NCI-H1436 (cell line): Measurements from ENCODE around the gene EXOC3L4.
A peak's percentile ranks its signal among the peaks of the same experiment; 100 is the strongest.

ENCODE experiments used
- DNase-seq: peaks from one replicate; lab custom pipeline; 2025; lab: John Stamatoyannopoulos, UW

EXOC3L4 gene

DNA sequence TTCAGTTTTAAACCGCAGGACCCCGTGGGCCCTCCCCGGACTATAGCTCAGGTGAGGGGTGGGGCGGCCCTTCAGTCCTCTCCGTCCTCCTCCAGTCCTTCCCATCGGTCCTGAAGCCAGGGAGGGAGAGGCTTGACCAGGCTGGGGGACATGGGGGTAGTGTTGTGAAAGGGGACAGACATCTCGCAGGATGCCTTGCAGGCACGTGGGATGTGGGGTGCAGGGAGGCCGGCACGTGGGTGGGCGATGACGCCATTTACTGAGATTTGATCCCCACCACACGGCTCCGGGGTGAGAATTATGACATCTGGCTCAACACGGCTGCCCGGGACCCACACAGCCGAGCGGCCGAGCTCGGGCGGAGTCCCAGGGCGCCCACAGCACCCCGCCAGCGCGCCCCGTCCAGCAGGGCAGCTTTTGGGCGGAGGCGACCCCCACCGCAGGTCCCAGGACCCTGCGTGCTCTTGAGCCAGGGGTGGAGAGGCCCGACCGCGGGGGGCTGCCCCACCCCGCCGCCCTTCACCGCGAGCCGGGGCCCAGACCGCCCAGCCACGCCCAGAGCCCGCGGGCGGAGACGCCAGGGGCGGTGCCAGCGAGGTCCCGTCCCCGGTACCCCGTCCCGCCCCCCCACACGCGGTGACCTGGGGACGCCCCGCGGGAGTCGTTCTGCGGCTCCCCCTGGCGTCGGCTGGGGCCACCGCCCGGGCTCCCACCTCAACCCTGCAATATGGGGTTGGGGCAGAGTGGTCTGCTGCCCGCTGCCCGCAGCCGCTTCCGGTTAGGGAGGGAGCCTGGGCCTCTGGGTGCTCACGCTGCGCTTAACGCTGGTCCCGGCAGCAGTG is 3.3 kb upstream of the EXOC3L4 start:
- DNase-seq: peak; percentile 67

DNA sequence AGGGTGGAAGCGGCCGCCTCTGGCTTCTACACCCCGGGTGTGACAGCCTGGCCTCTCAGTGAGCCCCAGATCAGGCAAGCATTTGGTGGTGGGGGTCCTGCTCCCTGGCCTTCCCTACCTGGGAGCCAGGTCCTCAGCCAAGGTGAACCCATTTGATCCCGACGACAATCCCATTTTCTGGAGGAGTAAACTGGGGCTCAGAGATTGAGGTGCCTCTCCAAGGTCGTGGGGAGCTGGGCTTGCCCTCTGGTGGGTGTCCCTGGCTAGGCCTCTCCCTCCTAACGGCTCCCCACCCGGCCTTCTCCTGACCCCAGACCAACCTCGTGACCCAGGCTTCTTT is 2.7 kb upstream of the EXOC3L4 start:
- no peak for DNase-seq

DNA sequence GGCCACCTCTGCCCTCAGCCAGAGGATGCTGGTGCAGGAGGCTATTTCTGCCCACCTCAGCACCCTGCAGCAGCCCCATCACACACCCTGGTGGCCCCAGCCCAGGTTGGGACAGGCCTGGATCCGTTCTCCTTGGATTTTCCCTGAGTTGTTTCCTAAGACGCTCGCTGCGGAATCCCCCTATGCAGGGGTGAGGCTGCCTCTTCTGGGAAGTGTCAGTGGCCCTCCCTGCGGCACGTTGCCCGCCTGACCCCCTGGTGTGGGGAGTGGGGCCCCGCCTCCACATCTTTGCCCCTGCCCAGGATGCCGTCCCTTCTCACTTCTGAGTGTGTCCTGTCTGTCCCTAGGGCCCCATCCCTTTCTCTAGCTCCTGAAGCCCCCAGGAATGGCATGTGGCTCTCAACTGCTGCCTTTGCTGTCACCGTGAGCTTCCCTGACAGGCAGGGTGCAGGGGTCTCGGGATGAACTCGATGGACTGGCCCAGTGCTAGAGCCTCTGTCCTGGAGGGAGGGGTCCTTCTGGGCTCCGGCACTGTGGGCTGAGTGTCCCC is 594 bp upstream of the EXOC3L4 start:
- DNase-seq: no peak

DNA sequence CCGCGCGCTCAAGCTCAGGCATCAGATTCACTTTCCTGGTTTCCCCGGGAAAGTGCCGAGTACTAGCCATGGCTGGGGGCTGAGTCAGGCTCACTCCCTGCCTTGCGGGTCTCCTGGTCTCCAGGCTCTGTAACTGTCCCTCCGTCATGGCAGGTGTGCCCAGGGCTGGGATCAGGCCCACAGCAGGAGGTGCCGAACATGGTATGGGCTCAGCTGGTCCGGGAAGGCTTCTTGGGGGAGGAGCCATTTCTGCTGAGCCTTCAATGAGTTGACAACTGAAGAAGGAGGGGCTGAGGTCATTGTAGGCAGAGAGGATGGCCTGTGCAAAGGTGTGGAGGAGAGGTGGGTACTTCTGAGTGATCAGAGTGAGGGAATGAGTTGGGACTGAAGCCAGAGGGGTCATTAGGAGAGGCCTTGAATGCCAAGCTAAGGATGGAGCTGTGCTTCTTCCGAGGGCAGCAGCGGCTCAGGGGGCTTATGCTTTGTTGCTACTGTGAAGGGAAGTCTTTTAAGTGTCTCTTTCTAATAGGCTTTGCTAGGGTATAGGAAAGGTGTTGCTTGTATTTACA is 769 bp downstream of the EXOC3L4 start:
- DNase-seq: no peak

DNA sequence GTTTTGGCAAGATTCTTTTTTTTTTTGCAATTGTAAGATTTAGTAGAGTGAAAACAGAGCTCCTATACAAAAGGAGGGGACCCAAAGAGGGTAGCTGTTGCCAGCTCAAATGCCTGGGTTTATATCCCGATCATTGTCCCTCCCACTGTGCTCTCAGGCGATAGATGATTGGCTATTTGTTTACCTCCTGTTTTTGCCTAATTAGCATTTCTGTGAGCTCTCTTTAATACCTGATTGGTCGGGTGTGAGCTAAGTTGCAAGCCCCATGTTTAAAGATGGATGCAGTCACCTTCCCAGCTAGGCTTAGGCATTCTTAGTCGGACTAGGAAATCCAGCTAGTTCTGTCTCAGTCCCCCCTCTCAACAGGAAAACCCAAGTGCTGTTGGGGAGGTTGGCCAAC is 1.9 kb downstream of the EXOC3L4 start:
- DNase-seq: no peak

DNA sequence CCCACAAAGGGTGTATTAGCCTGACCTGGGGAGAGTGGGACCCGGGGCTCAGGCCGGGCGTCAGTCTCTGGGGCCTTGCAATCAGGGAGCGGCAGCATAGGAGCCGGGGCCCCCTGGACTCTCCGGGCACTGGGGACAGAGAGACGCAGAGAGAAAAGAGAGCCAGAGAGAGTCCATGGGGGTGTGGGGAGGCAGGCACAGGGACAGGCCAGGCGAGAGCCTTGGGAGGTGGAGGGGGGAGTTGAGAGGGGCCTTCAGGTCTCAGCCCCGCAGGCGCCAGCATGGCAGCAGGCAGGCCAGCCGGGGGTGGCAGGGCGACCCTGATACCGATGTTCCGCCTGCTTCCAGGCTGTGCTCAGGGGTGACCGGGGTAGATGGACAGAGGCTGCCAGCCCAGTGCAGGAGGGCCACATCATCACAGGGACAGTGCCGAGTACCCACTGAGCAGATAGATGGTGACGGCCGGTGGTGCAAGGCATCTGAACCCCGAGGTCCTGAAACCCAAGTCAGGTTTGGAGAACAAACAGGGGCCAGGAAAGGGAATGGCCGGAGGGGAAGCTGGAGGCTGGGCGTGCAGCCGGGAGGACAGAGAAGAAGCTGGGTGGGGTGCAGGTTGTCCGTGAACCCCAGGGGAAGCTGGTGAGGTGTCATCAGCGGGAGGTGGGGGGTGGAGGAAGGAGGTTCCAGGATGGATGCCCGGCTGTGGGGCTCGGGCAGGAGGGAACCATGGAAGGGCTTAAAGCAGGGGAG is 2.9 kb downstream of the EXOC3L4 start:
- DNase-seq: no peak

DNA sequence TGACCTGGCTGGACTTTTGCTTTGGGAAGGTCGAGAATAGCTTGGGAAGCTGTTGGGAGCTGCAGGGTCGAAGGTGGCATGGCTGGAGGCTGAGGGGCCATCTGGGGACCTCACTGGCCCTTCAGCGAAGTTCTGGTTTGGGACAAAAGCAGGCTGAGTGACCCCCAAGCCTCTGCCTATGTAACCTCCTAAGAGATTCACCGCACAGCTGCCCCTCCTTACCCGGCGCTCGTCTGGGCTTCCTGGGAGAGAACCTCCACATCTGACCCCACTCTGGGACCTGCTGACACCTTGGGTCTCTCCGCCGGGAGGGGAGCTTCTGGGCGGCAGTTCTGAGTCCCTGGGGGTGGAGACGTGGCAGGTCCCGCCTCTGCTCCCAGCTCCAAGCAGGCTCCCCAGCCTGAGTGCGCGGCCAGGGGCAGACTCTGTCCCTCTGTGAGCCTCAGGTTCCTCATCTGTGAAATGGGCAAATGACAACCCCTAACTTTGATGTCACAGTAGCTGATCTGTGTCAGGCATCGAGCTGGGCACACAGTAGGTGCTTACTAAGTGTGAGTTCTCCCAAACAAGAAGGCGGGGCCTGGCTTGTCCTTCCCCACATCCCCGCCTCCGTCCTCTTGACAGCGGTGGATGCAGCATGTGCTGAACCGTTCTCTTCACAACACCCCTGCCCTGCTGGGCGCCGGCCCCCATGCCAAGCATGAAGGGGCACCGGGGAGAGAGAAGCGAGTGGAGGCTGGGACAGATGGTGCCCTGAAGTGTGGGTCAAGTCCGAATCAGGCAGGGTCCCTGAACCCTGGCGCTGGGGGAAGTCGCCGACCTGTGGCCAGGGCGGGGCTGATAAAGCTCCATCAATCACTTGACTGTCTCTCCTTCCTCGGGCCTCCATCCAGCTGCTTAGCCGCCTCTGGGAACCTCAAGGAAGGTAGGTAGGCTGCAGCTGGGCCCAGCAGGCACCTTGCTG is 3.8 kb downstream of the EXOC3L4 start:
- DNase-seq: no peak

DNA sequence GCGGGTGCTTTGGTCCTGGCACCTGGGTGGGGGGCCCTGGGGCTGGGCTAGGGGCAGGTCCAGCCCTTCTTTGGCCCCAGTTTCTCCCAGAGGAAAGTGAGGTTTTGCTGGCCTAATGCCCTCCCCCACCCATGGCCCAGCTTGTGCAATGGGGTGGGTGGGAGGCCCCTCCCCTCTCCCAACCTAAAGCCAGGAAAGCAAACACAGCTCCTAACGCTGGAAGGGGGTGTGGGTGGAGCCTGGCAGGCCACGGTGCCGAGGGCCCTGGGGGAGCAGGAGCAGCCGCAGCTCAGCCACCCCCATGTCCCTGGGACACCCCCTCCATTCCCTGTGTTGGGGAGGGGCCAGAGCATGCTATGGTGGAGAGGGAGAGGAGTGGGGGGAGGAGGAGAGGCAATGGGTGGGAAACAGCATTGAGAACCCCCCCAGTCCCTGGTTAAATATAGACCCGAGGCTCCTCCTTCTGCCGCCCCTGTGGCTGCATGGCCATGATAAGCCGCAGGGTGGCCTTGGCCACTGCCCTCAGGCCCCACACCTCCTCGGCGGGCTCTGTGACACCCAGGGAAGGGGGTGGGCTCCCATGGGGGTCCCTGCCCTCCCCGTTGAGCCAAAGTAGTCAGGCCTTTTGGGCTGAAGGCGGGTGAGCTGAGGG is 4.7 kb downstream of the EXOC3L4 start:
- DNase-seq: no peak

DNA sequence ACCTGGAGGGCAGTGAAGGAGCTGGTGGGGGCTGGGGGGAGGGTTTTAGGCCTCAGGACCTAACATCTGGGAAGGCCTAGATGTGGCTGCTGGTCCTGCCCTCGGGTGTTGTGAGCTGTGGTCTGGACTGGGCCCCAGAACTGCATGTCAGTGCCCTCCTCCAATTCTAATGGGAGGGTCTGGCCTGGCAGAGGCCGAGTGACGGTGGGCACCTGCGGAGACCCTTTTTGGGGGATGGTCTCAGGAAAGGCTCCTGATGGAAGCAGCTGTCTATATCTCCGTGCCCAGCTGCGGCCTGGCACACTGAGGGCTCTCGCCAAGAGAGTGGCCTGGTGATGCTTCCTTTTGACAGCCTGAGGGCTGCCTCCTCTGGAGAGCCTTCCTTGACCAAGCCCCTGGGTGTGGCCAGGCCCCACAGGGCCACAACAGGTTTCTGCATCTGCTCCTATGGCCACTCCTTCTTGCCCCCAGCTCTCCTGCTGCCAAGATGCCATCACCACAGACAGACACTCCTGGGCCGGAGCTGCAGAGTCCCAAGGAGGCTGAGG is 5.3 kb downstream of the EXOC3L4 start:
- DNase-seq: no peak

DNA sequence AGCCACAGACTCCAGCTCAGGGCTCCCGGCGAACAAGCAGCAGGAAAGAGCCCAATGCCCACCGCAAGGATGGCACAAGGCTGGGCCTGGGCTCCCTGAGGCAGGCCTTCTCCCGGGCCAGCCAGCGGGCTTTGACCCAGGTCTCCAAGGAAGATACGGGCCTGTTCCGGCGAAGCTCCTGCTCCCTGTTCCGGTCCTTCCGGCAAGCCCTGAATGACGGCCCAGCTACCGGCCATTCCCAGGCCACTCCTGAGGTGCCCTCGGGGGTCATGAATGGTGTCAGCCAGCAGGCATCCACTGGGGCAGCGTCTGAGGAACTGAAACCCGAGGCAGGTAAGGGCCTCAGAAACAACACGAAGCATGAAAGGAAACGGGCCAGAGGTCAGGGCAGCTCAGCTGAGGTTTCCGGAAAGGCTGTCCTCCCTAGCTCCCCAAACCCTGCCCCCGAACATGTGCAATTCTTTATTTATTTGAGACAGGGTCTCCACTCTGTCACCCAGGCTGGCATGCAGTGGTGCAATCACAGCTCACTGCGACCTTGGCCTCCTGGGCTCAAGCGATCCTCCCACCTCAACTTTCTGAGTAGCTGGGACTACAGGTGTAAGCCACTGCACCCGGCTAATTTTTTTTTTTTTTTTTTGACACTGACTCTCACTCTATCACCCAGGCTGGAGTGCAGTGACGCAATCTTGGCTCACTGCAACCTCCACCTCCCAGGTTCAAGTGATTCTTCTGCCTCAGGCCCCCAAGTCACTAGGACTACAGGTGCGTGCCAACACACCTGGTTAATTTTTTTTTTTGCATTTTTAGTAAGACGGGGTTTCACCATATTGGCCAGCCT is 6.0 kb downstream of the EXOC3L4 start:
- DNase-seq: no peak

DNA sequence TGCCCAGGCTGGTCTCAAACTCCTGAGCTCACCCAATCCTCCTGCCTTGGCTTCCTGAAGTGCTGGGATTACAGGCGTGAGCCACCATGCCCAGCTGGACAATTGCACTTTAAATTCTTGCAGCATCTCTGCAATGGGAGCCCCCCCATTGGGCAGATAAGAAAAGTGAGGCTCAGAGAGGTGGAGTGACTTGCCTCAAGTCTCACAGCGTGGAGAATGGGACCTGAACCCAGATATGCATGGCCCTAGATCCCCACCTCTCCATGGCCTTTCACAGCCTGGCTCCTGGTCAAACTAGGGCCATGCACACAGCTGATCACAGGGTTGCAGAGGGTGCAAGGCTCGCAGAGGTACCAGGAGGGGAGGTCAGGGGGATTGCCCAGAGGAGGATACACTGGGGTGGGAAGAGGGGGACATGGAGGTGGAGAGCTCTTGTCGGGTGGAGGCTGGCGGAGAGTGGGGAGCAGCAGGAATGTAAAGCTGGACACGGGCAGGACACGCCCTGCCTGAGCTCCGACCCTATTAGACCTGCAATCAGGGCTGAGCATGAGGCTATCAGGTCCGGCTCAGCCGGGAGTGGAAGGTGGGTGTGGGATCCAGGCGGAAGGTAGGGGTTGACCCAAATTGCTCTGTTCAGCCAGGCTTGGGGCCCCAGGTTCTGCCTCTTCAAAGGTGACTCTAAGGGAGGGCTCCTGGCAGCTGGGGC is 6.9 kb downstream of the EXOC3L4 start:
- DNase-seq: no peak

DNA sequence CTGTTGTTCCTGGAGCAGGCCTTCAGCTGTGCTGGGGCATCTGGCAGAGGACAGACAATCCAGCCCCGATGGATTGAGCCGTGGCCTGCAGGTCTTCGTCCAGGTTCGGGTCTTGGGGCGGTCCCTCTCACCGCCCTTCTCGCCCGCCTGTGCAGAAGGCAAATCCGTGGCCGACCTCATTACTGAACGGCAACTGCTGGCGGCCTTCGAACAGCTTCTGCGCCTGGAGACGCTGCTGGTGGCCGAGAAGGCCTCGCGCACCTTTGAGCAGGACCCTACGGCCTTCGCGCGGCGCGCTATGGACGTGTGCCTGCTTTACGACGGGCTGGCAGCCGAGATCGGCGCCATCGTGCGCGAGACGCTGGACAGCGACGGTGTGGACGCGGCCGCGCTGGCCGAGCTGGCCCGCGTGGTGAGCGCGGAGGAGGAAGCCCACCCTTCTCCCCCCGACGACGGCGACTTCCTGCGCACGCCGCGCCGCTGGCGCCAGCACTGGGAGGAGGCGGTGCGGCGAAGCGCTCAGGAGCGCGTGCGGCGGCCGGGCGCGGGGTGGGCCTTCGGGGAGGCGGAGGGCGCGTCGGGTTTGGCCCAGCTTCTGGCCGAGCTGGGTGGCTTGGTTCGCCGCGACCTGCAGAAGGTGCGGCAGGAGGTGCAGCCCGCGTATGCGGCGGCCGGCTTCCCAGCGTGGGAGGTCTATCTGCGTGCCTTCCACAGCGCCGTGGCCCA is 7.6 kb downstream of the EXOC3L4 start:
- no peak for DNase-seq

DNA sequence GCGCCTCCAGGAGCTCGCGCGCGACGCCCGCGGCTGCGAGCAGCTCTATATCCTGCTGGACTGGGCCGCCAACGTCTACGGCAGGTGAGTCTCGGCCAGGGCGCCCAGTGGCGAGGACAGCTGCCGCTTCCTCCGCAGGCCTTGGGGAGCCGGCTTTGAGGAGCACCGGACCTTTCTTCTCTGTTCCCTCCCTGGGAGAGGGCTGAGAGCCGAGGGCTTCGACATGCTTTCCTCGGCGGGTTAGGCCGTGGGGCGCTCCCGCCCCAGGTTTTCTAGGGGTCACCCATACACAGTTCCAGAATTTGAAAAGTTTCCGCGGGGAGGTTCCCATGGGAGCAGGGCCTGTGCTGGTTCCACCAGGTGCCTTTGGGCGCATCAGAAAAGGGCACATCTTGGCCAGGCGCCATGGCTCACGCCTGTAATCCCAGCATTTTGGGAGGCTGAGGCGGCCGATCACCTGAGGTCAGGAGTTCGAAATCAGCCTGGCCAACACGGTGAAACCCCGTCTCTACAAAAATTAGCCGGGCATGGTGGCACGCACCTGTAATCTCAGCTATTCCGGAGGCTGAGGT is 8.2 kb downstream of the EXOC3L4 start:
- DNase-seq: no peak

DNA sequence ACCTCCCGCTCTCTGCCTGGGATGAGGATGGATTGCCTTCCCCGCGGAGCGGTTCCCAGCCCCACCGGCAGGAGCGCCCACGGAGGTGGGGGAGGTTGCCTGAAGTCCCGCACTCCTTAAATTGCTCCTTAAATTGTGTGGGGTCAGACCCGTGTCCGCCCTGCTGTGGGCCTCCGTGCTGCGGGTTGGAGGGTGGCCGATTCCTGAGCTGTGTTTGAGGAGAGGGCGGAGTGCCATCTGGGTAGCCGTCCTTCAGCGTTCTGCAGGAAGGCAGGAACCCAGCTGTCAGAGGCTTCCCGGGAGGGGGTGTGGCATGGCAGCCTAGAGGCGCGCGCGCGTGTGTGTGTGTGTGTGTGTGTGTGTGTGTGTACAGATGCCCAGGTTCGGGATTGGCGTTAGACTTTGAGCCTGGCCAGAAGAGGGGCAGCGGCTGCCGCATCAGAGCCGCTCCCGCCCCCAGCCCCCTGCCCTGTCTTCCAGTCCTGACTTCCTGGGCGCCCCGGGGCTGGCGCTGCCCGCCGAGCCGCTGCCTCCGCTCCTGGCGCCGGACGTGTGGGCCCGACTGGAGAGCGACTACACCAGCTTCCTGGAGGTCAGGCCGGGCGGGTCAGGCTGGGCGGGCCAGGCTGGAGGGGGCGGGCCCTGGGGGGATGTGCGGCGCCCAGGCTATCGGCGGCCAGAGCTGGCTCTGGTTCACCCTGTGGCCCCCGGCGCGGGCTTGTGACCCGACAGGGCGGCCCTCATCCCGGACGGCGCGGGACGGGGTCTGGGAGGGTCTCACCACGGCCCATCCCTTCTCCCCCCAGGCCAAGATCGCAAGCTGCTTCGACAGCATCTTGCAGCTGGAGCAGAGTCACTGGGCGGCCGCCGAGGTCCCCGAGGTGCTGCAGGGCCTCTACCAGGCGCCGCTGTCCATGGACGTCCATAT is 9.2 kb downstream of the EXOC3L4 start:
- peak; percentile 38 for DNase-seq

DNA sequence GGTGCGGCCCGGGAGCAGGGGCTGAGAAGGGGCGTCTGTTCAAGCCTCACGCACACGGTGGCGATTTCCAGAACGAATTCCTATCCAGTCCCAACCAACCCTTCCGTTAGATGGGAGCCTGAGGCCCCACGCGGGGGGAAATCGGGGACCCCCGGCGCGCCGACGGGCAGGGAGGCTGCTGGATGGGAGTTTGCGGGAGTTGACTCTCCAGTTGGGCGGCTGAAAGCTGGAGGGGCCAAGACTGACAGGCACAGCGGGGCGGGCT is 9.8 kb downstream of the EXOC3L4 start:
- DNase-seq: no peak

DNA sequence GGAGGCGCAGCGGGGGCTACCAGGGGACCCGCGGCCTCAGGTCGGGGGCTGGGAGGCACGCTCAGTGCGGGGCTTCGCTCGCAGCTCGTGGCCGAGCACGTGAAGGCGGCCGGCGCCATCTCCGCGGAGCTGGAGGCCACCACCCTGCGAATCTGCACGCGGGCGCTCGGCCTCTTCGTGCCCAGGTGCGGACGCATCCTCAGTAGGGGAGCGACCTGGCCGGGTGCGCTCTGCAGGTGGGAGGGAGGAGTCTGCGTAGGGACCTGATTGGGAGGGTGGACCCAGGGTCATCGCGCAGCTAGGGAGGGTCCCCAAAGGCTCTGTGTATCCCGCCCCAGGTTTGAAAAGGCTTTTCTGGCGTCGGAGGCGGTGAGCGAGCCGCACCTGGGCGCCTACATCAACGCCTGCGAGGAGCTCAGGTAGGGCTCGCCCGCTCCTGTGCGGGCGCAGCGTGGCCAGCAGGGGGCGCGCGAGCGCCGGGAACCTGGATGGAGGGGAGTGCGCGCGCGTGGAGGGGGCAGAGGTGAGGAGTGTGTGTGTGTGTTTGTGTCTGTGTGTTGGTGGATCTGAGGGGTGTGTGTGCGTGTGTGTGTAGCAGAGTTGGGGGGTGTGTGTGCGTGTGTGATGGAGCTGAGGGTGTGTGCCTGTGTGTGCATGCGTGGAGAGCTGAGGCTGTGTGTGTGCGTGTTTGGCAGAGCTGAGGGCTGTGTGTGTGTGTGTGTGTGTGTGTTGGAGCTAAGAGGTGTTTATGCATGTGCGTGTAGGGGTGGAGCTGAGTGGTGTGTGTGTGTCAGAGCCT is 10.3 kb downstream of the EXOC3L4 start:
- peak; percentile 55 for DNase-seq
